GM18870 (cell line): ENCODE results near the gene RBM25.
"Not testable (repeated sequence)": the region's sequence is repeated elsewhere in the genome, so short reads cannot be mapped to it uniquely, and the experiment has no call there.

Source experiments
- ATAC-seq: cut with Tn5 transposase; IDR thresholded peaks from one replicate; pipeline ENCODE4 v1.9.1; 2021; ENCODE audit warnings: moderate library complexity; ENCODE audit not compliant: unreplicated experiment

The RBM25 gene

GRCh38 chr14:73168274-73168673 is 109.9 kb downstream of the RBM25 start:
- no peak for ATAC-seq

- ATAC-seq: no peak
Measured at GRCh38 chr14:73168691-73169090, 110.4 kb downstream of the RBM25 start.

GRCh38 chr14:73169855-73170254 is 111.5 kb downstream of the RBM25 start:
- not testable (repeated sequence) for ATAC-seq

- ATAC-seq: no peak
Measured at GRCh38 chr14:73170686-73171085, 112.4 kb downstream of the RBM25 start.

- no peak for ATAC-seq
Measured at GRCh38 chr14:73172500-73172899, 114.2 kb downstream of the RBM25 start.

GRCh38 chr14:73173092-73173735 is 114.9 kb downstream of the RBM25 start:
- ATAC-seq: no peak
